Esophagus (tissue), 2 donors: ENCODE results near the gene PHF21A. TPM values are rescaled to one million over a fixed set of nuclear protein-coding genes. Genes with fewer than 3 reads are reported as not detected.

Experiments
- H3K27ac ChIP-seq, 2 donors: one replicate each; pipeline ENCODE4 v1.5.1; 2013; ENCODE audit warnings: low read depth in 2 of 2, mild to moderate bottlenecking in 2 of 2, inconsistent platforms in 1 of 2, low read length in 1 of 2, moderate library complexity in 1 of 2
- H3K27me3 ChIP-seq, 2 donors: one replicate each; pipeline ENCODE4 v1.6.1; 2013; ENCODE audit warnings: low read length in 2 of 2, control low read depth in 1 of 2, mild to moderate bottlenecking in 1 of 2; ENCODE audit not compliant: insufficient read depth in 2 of 2, control insufficient read depth in 1 of 2
- H3K36me3 ChIP-seq, 2 donors: one replicate each; pipeline ENCODE4 v1.6.1; 2013; ENCODE audit warnings: low read length in 1 of 2; ENCODE audit not compliant: control insufficient read depth in 2 of 2, insufficient read depth in 2 of 2
- H3K4me1 ChIP-seq, 2 donors: one replicate each; pipeline ENCODE4 v1.6.1; 2013; ENCODE audit warnings: low read length in 1 of 2; ENCODE audit not compliant: control insufficient read depth in 2 of 2, insufficient read depth in 2 of 2
- H3K4me3 ChIP-seq, 2 donors: one replicate each; pipeline ENCODE4 v1.5.1; 2013; ENCODE audit warnings: low read length in 2 of 2, mild to moderate bottlenecking in 2 of 2, low read depth in 1 of 2, moderate library complexity in 1 of 2
- H3K9me3 ChIP-seq, 2 donors: one replicate each; pipeline ENCODE4 v1.6.1; 2013; ENCODE audit warnings: mild to moderate bottlenecking in 2 of 2, low read depth in 1 of 2, low read length in 1 of 2, moderate library complexity in 1 of 2; ENCODE audit not compliant: control insufficient read depth in 2 of 2, insufficient read depth in 1 of 2
- WGBS, 2 donors: extraction: QIAGEN DNeasy Blood & Tissue Kit; methylation state at CpG; one replicate each; pipeline ENCODE4 v1.1.7; 2013; 5-methylcytosine and 5-hydroxymethylcytosine counted together
- polyA plus RNA-seq, 2 donors: library from polyadenylated mRNA; stranded (reverse); fragments of 200-250 nt; gene quantifications; one replicate each; pipeline ENCODE4 v1.2.3, GENCODE V29; 2013
- donor health status: healthy with polysubstance abuse.
- donor health status: Bipolar disorder and iron deficiency.

The PHF21A gene
- polyA plus RNA-seq, 2 donors: 8.8 to 14.0 TPM

DNA sequence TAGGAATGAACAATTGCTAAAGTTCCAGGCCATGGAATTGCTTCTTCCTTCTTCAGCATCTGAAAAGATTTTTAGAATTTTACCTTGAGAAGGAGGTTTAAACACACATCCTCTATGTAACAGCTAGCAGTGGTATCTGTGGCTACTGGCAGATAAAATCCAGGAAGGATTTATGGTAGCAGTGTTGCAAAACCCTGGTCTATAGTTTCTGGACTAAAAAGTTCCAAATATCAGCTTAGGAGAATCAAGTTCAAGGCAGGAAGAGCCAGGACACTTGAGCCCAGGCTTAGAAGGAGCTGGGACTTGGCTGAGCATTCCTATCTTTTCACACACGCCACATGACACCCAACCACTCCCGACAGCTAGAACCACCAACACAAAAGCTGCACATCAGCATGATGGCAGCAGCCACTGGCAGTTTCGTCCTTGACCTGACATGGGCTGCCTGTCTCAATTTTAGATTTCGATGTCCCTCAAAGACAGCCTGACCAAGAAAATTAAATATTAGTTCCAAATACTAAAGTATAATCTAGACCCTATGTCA lies 184.7 kb downstream of the PHF21A start:
- H3K4me1 ChIP-seq: peaks cover 0 to 17% of the 10 kb centered on the region in 2 donors
- 81 to 85% methylated on average over 4 of the region's 4 CpGs for WGBS, 2 donors
- no peak overlapping the region for H3K4me3 ChIP-seq
- H3K36me3 ChIP-seq: peaks cover 6 to 16% of the 10 kb centered on the region in 2 donors
- no peak overlapping the region for H3K27ac ChIP-seq
- H3K9me3 ChIP-seq: no peaks in the 10 kb centered on the region
- H3K27me3 ChIP-seq: no peaks in the 10 kb centered on the region

DNA sequence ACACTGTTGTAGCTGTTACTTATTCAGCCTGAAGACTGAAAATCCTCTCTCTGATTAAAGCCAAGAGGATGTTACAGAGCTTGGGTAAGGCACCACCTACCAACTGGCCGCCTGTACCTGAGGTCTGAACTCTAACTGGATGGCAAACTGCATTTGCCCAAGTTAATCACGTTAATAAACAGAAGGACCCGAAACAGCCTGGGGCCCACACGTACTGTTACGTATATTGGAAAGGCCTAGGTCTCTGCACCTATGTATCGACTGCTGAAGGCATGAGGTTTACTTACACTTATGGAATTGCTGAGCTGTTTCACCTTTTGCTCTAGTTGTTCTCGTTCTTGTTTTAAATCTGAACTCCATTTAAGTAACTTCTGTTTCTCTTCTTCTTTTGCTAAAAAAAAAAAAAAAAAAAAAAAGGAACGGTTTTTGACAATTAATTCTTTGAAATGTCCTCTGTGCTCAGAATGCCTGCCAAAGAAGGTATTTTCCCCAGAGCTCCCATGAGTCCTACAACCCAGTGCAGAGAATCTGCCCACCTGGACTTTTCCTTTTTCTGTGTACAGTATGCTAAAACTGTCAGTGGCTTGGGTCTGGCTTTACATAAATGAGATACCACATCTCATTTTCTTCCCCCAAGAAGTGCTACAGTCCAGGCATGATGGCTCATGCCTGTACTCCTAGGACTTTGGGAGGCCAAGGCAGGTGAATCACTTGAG lies 185.7 kb downstream of the PHF21A start:
- Histone ChIP-seq H3K36me3 (peaks cover 6 to 16% of the 10 kb centered on the region in 2 donors), H3K4me1 (peaks cover 2 to 18% of the 10 kb centered on the region in 2 donors), H3K9me3 (no peaks in the 10 kb centered on the region), H3K27me3 (no peaks in the 10 kb centered on the region), H3K27ac (no peak overlapping the region), H3K4me3 (no peak overlapping the region)
- WGBS, 2 donors: 80 to 85% methylated on average over 8 of the region's 8 CpGs

DNA sequence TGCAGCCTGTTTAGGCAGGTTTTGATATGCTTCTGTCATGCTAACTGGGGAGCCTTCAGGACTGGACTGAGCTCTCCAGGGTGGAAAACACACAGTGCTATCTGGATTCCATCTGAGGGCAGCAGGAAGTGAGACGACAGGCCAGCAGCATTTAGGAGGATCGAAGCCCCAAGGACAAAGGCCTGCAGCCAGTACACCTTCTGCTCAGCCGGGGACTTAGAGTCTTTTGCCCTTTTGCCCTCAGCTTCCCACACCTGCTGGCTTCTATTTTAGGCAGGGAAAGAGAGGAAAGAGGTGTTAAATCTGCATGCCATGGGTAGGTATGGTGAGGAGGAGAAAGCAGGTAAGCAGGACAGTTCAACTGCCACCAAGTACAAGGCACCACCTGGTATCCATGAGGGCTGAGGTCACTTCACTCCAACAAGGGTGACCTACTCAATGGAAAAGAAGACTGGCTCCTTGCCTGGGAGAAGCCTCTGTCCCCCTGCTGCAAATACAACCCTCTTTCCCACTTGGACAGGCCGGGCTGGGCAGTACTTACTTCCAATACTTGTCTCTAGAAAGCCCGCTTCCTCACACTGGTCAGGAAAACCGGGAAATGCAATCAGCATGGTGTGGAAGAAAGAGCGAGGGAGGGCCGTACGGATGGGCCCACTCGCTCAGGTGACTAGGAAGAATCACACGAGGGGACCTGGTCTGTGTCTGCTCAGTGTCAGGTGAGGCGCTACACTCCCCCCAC lies 186.5 kb downstream of the PHF21A start:
- H3K4me3 ChIP-seq: no peak overlapping the region
- no peaks in the 10 kb centered on the region for H3K27me3 ChIP-seq
- H3K27ac ChIP-seq: peak overlapping the region; percentile 30 to 40
- no peaks in the 10 kb centered on the region for H3K9me3 ChIP-seq
- H3K4me1 ChIP-seq: peaks cover 3 to 25% of the 10 kb centered on the region in 2 donors
- WGBS, 2 donors: 74 to 75% methylated on average over 12 of the region's 12 CpGs
- H3K36me3 ChIP-seq: peaks cover 9 to 16% of the 10 kb centered on the region in 2 donors

DNA sequence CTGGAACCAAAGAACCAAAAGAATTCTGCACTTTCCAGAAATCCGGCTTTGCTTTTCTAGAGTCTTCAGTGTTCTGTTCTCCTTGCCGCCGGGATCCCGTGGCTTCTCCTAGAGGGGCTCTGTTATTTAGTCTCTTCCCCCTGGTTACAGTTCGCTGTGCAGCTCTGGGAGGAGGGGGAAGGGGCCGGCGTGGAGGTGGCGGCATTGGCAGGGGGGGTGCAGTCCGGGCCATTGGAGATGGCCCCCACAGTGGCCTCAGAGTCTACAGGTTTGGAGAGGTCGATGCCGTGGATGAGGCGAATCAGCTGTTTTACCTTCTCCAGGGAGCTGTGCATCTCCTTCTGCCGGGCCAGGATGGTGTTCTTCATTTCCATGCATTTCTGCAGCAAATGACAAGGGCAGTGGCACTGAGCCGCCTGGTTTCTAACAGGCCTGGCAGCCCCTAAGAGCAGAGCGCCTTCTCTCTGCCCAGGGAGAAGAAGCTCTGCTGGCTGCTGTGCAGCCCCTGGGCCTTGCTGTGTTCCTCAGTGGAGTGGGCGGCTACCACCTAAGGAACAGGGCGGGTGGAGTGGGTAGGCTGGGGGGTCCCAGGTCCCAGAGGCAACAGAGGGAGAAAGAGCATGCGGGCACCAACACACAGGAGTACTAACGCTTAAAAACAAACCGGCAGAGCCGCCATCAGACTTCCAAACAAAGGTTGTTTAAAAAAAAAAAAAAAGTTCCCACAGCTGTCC lies 187.2 kb downstream of the PHF21A start:
- Histone ChIP-seq H3K9me3 (no peaks in the 10 kb centered on the region), H3K4me3 (no peak overlapping the region), H3K27me3 (no peaks in the 10 kb centered on the region), H3K4me1 (peaks cover 6 to 27% of the 10 kb centered on the region in 2 donors), H3K36me3 (peaks cover 9 to 16% of the 10 kb centered on the region in 2 donors), H3K27ac (peak overlapping the region; percentile 17 to 34)
- WGBS, 2 donors: 53 to 66% methylated on average over 21 of the region's 21 CpGs

DNA sequence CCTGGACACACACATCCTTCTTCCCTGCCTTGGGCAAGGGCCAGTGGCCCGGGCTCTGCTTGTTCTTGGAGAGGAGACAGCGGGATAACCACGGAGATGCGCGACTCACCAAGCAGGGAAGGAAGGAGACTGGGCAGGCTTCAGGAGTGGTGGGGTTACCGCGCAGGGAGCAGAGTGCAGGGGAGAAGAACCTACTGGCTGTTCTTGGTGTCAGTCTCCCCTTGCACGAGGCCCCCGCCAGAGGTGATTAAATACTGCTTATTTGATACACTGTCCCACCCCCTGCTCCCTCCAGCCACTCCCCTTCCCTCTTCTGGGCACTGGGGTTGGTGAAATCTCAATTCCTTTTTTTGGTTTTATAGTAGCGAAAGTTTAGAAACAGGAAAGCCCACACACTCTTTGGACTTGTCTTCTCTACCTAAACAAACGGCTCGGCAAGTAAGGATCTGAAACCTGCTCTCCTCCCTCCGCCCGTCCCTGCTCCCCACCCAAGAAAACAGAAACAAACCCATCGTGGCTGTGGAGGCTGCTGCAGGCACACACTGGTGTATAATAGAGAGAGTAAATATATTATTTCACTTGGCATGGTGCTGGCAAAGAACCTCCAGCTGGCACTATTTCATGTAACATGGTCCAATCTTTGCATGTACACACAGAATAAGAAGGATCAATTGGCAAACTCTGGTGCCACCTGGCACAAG lies 188.0 kb downstream of the PHF21A start:
- Histone ChIP-seq H3K27me3 (no peaks in the 10 kb centered on the region), H3K9me3 (no peaks in the 10 kb centered on the region), H3K36me3 (peaks cover 9 to 16% of the 10 kb centered on the region in 2 donors), H3K4me3 (no peak overlapping the region), H3K27ac (peak overlapping the region; percentile 44 to 49), H3K4me1 (peaks cover 10 to 32% of the 10 kb centered on the region in 2 donors)
- WGBS, 2 donors: 45 to 56% methylated on average over 15 of the region's 15 CpGs

DNA sequence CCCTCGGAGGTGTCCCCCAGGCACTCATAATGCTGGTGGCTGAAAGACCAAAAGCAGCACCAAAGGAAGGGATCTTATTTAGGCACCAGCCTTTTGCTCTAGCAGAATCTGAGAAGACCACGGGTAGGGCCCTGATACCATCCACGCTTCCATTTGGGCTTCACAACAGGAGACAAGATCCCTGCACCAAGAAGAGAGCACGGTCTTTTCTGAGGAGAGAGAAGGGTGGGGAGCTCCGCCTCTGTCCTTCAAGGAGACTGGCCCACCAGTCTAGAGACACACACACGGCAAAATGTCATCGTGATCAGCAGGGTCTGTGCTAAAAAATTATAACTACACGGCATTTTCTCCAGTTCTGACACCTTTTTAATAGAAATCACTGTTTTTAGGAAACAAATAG lies 189.0 kb downstream of the PHF21A start:
- no peaks in the 10 kb centered on the region for H3K9me3 ChIP-seq
- no peak overlapping the region for H3K4me3 ChIP-seq
- 56 to 72% methylated on average over 8 of the region's 8 CpGs for WGBS, 2 donors
- H3K27me3 ChIP-seq: no peaks in the 10 kb centered on the region
- H3K4me1 ChIP-seq: peaks cover 10 to 36% of the 10 kb centered on the region in 2 donors
- H3K27ac ChIP-seq: peak overlapping the region; percentile 66 to 80
- peaks cover 9 to 17% of the 10 kb centered on the region in 2 donors for H3K36me3 ChIP-seq

DNA sequence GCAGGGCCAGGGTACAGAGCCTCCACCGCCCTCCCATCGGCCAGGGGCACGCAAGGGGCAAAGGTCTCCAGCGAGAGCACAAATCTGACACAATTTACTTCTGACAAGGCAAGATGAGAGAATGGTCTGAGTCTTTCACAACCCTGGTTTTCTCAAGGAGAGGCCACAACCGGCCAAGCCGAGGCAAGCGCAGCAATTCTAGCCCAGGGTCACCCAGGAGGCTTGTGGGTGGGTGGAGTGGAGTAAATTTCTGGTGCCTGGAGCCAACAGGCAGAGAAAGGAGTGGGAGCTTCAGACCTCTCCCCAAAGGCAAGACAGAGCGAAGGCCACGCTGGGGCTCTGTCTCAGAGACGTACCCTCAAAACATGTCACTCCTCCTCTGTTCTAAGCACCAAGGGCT lies 189.5 kb downstream of the PHF21A start:
- Histone ChIP-seq H3K9me3 (no peaks in the 10 kb centered on the region), H3K4me3 (no peak overlapping the region), H3K27ac (peak overlapping the region; percentile 66 to 80), H3K27me3 (no peaks in the 10 kb centered on the region), H3K4me1 (peaks cover 10 to 36% of the 10 kb centered on the region in 2 donors), H3K36me3 (peaks cover 9 to 17% of the 10 kb centered on the region in 2 donors)
- 57 to 71% methylated on average over 10 of the region's 10 CpGs for WGBS, 2 donors

DNA sequence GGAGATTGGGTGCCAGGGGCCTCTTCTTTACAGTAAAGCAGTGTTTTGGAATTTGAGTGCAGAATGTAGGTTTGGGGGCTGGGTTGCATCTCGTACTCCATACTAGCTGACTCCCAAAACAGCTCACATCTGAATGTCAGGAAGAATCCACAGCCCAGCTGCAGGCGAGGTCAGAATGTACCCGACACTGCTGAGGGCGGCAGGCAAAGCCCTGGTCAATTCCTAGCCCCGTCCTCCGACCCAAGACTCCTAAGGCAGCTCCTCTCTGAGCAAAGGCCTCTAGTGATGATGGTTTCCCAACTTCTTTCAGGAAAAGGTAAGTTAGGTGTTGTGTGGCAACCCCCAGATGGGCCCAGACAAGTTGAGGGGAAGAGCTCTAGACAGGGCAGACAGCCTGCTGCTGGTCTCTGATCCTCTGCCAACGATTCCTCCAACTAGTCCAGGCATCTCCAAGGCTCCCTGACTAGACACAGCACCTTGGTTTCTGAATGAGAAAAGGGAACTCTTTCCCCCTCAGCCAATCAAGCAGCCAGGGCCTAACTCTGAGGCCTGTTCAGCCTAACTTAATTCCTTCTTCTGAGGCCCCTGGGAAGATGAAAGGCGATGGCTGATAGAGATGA lies 190.2 kb downstream of the PHF21A start:
- Histone ChIP-seq H3K27ac (peak overlapping the region; percentile 74 to 81), H3K4me3 (no peak overlapping the region), H3K36me3 (peaks cover 9 to 22% of the 10 kb centered on the region in 2 donors), H3K27me3 (no peaks in the 10 kb centered on the region), H3K9me3 (no peaks in the 10 kb centered on the region), H3K4me1 (peaks cover 10 to 36% of the 10 kb centered on the region in 2 donors)
- WGBS, 2 donors: 56 to 71% methylated on average over 8 of the region's 8 CpGs
